T-helper 2 cell treated with Interferon-gamma antibody and Interleukin-4, amounts not matched to agents 5 μg/mL and 100 μg/mL, for 36 hours (primary cell): ENCODE results near the gene PHETA2.
"Not testable (repeated sequence)": the region's sequence is repeated elsewhere in the genome, so short reads cannot be mapped to it uniquely, and the experiment has no call there.

ENCODE experiments used
- DNase-seq: peaks from one replicate; pipeline ENCODE4 v3.0.0; 2021; ENCODE audit warnings: low spot score
- H3K27ac Mint-ChIP-seq: one replicate; pipeline ENCODE4 v1.8.0; 2021; ENCODE audit warnings: mild to moderate bottlenecking, mixed read lengths
- H3K27me3 Mint-ChIP-seq: one replicate; pipeline ENCODE4 v1.8.0; 2021; ENCODE audit warnings: low read depth, mixed read lengths
- H3K36me3 Mint-ChIP-seq: one replicate; pipeline ENCODE4 v1.8.0; 2021; ENCODE audit warnings: low read depth, mixed read lengths
- H3K4me1 Mint-ChIP-seq: one replicate; pipeline ENCODE4 v1.8.0; 2021; ENCODE audit warnings: low read depth, mixed read lengths
- H3K4me3 Mint-ChIP-seq: one replicate; pipeline ENCODE4 v1.8.0; 2022; ENCODE audit warnings: mild to moderate bottlenecking, moderate library complexity, mixed read lengths
- H3K9me3 Mint-ChIP-seq: one replicate; pipeline ENCODE4 v1.8.0; 2021; ENCODE audit warnings: mixed read lengths

Gene PHETA2

DNA sequence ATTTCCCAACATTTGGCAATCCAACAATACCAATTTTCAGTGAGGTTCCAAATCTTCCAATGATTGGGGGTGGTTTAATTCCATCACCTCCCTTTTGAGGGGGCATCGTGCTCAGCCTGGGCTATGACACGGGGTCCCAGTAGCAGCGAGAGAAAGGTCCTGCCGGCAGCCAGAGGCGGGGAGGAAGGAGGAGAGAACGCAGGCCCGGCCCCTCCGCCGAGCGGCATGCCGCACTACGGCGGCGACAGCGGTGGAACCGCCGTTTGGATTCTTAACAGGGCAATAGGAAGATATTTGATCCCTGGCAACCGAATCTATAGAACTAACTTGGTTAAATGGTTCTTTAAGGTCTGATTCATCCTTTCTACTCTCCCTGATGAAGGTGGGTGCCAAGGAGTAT, 34.8 kb downstream of the PHETA2 start:
- DNase-seq, result no peak
- Mint-ChIP-seq H3K9me3 (peaks cover 18% of the 10 kb centered on the region), H3K27ac (no peak overlapping the region), H3K36me3 (peaks cover 3% of the 10 kb centered on the region), H3K27me3 (no peaks in the 10 kb centered on the region), H3K4me1 (no peaks in the 10 kb centered on the region), H3K4me3 (no peak overlapping the region)

DNA sequence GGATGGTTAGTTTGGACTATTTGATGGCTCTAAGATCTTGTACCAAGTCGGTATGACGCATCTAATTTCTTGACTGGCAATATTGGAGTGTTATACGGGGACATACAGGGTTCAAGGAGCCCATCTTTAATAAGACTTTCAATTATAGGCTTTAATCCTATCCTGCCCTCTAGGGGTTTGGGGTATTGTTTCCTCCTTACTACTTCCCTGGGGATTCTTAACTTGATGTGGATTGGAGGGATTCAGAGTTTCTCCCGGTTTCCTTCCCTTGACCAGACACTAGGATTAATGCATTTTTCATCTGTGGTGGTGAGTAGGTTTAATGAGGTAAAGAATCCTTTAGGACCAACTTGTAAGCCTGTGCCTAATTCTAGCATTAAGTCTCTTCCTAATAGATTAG, 37.8 kb downstream of the PHETA2 start:
- no peaks in the 10 kb centered on the region for H3K27me3 Mint-ChIP-seq
- H3K27ac Mint-ChIP-seq, result no peak overlapping the region
- no peak overlapping the region for H3K4me3 Mint-ChIP-seq
- DNase-seq, result no peak
- H3K9me3 Mint-ChIP-seq, result peaks cover 27% of the 10 kb centered on the region
- no peaks in the 10 kb centered on the region for H3K4me1 Mint-ChIP-seq
- H3K36me3 Mint-ChIP-seq, result peaks cover 21% of the 10 kb centered on the region

- Mint-ChIP-seq H3K36me3 (peaks cover 27% of the 10 kb centered on the region), H3K9me3 (peaks cover 33% of the 10 kb centered on the region)
- H3K4me3 Mint-ChIP-seq, H3K4me1 Mint-ChIP-seq, DNase-seq, H3K27ac Mint-ChIP-seq, H3K27me3 Mint-ChIP-seq: not testable (repeated sequence)
Measured at GRCh38 chr22:42112793-42113192, 38.7 kb downstream of the PHETA2 start.

GRCh38 chr22:42114721-42115120, 40.7 kb downstream of the PHETA2 start:
- H3K27me3 Mint-ChIP-seq, result no peaks in the 10 kb centered on the region
- peaks cover 7% of the 10 kb centered on the region for H3K4me1 Mint-ChIP-seq
- no peak overlapping the region for H3K27ac Mint-ChIP-seq
- DNase-seq, result no peak
- H3K9me3 Mint-ChIP-seq, result peaks cover 33% of the 10 kb centered on the region
- H3K4me3 Mint-ChIP-seq, result no peak overlapping the region
- peaks cover 31% of the 10 kb centered on the region for H3K36me3 Mint-ChIP-seq

DNA sequence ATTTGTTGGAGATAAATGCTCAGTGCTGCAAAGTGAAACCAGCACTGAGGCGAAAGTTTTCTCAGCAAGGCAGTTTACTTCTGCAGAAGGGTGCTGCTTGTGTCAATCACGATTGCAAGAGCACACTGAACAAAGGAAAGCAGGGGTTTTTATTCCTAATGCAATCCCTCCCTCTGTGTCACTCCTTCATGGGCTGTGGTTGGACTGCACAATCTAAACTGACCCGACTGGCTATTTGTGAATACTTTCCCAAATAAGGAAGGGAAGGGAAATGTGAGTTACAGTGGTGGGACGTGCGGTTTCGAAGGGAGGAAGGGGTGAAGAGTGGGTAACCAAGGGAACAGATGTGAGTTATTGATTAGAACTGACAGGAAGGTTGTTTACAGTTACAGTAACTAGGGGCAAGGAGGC, 41.4 kb downstream of the PHETA2 start:
- peaks cover 31% of the 10 kb centered on the region for H3K36me3 Mint-ChIP-seq
- H3K4me1 Mint-ChIP-seq, result peaks cover 13% of the 10 kb centered on the region
- H3K27ac Mint-ChIP-seq, DNase-seq, H3K27me3 Mint-ChIP-seq, H3K4me3 Mint-ChIP-seq: not testable (repeated sequence)
- H3K9me3 Mint-ChIP-seq, result peaks cover 33% of the 10 kb centered on the region

DNA sequence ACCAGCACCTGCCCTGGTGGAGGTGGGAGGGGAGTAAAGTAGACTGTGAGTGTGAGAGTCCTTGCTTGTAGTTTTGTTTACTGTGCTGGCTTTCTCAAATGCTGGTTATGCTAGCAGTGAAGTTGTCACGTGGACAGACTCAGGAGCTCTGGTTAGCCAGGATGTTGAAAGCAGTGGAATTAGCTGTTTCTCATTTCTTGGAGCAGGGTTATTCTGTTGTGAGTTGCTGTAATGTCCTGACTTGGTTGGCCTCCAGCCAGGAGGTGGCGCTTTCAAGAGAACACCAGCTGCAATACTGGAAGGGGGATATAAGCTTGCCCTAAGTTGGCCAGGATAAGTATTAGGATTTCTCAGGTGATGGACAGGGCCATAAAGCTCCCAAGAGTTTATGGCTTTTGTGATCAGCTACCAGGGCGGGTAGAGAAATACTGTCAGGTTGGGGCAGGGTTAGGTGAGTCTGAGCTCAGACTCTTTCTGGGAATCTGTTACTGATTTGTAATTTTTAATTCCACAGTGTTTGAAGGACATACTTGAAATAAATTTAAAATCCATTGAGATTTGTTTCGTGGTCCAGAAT, 42.9 kb downstream of the PHETA2 start:
- H3K36me3 Mint-ChIP-seq, result peaks cover 35% of the 10 kb centered on the region
- DNase-seq, result no peak
- H3K4me1 Mint-ChIP-seq, result peaks cover 27% of the 10 kb centered on the region
- peaks cover 33% of the 10 kb centered on the region for H3K9me3 Mint-ChIP-seq
- H3K4me3 Mint-ChIP-seq, result no peak overlapping the region
- H3K27me3 Mint-ChIP-seq, result no peaks in the 10 kb centered on the region
- no peak overlapping the region for H3K27ac Mint-ChIP-seq

- Mint-ChIP-seq H3K4me1 (peaks cover 30% of the 10 kb centered on the region), H3K4me3 (peak overlapping the region; percentile 82), H3K27ac (peak overlapping the region; percentile 94), H3K36me3 (peaks cover 27% of the 10 kb centered on the region), H3K9me3 (peaks cover 19% of the 10 kb centered on the region)
- DNase-seq, result peak; percentile 69
- H3K27me3 Mint-ChIP-seq, result not testable (repeated sequence)
Measured at GRCh38 chr22:42120231-42121021, 46.4 kb downstream of the PHETA2 start.

GRCh38 chr22:42123529-42123928, 49.5 kb downstream of the PHETA2 start:
- not testable (repeated sequence) for H3K27me3 Mint-ChIP-seq, DNase-seq, H3K27ac Mint-ChIP-seq, H3K4me3 Mint-ChIP-seq, H3K9me3 Mint-ChIP-seq, H3K36me3 Mint-ChIP-seq
- H3K4me1 Mint-ChIP-seq, result peaks cover 30% of the 10 kb centered on the region

GRCh38 chr22:42127606-42128005, 53.6 kb downstream of the PHETA2 start:
- Mint-ChIP-seq H3K9me3 (no peaks in the 10 kb centered on the region), H3K27ac (no peak overlapping the region), H3K4me3 (no peak overlapping the region), H3K27me3 (no peaks in the 10 kb centered on the region), H3K4me1 (no peaks in the 10 kb centered on the region), H3K36me3 (no peaks in the 10 kb centered on the region)
- no peak for DNase-seq

- not testable (repeated sequence) for H3K36me3 Mint-ChIP-seq, H3K27ac Mint-ChIP-seq, DNase-seq, H3K9me3 Mint-ChIP-seq, H3K27me3 Mint-ChIP-seq, H3K4me1 Mint-ChIP-seq, H3K4me3 Mint-ChIP-seq
Measured at GRCh38 chr22:42128007-42128406, 54.0 kb downstream of the PHETA2 start.
